RKO (cell line): ENCODE measurements around the gene TFIP11.

Source experiments
- DNase-seq: peaks from one replicate; pipeline ENCODE4 v3.0.0-alpha.2; 2016; ENCODE audit warnings: low spot score

TFIP11 gene

DNA sequence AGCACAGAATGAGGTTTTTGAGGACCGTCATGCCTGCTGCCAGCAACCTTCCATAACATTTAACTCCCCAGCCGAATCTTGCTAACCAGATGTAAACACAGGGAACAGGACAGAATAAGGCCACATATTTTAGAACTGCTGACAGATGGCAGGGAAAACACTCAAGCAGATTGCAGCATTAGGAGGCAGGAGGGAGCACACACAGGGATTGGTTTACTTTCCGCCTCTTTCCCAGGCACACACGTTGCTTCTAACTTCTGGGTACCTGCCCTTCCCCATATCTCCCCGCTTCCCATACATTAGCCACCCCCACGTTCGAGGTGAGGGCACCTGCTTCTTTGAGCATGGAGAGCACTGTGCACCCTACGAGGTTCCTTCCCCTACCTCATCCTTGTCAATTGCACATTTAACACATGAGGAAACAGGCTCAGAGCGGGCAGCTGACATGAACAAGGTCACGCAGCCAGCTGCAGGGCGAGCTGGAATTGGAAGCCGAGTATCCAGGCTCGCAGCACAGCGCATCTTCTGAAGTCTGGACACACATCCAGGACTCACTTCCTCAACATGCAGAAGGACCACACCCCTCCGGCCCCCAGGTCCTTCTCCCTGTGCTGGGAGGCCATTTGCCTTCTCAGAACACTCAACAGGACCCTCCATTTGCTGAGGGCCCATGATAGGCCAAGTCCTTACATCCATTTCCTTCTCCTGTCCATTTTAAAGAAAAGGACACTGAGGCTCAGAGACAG is 64.5 kb downstream of the TFIP11 start:
- DNase-seq, result no peak

DNA sequence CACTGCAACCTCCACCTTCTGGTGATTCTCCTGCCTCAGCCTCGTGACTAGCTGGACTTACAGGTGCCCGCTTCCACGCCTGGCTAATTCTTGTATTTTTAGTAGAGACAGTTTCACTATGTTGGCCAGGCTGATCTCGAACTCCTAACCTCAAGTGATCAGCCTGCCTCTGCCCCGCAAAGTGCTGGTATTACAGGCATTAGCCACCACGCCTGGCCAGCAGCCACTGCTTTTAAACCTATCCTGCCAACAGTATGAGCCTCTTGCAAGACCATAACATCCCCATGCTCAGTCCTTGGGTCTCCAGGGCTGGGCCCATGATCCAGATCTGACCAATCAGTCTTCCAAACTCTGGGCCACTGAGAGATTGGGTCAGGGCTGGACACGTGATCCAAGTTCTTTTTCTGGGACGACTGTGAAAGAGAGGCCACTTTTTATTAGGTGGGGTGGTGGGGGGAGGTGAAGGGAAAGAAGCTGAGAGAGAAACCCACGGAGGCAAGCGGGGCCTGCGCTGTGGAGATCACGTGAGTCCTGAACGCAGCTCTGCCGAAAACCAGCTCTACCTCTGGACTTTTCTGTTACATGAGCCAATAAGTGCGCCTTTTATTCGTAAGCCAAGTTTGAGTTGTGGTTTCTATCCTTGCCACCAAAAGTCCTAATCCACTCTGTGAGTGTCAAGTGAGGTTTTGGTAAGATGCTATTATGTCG is 65.3 kb downstream of the TFIP11 start:
- DNase-seq, result no peak

DNA sequence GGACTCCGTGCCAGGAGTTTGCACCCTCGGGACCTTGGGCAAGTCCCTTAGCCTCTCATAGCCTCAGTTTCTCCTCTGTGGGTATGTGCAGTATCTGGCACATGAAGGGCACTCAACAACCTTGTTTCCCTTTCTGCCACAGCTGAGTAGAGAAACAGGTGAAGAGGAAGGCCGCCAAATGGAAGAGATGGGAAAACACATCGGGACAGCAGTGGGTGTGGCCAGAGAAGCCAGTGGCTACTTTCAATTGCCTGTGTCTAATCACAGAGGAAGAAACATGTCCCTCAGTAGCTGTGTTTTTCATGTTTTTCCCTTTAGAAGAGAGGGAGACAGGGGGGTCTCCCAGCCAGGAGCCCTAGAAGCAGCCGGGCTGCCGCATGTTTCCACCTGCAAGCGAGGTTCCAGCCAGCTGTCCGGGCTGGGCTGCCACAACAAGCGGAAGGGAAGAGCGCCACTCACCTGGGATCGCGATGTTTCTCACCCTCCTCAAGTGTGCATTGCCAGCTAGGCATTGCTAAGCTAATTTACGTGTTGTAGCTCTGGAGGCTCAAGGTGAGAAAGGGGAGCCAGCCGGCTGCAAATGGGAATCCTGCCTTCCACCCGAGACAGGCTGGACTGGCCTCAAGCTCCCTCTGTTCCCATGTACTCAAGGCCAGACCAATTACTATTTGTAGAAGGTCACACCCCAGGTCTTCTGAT is 66.5 kb downstream of the TFIP11 start:
- no peak for DNase-seq

DNA sequence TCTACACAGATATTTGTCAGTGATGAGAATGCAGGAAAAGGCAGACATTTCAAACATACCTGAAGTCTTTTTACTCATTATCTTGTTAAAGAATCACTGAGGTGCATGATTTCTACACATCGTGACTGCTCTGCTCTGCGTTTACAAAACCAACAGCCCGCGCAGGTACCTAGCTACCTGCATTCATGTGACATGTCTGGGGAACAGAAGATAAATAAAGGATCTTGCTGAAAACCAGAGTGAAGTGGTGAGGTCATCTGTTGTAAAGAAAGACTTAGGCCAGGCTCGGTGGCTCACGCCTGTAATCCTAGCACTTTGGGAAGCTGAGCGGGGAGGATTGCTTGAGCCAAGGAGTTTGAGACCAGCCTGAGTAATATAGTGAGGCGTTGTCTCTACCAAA is 67.5 kb downstream of the TFIP11 start:
- no peak for DNase-seq

GRCh38 chr22:26443901-26444690 is 68.2 kb downstream of the TFIP11 start:
- DNase-seq, result no peak

- no peak for DNase-seq
Measured at GRCh38 chr22:26442086-26442756, 70.1 kb downstream of the TFIP11 start.
